ENCODE measurements around the gene CHRNA4. TPM values are rescaled to one million over a fixed set of nuclear protein-coding genes. Genes with fewer than 3 reads are reported as not detected.

CHRNA4 gene
- total RNA-seq, 1 donor from 2014 or later: 0.20 TPM

DNA sequence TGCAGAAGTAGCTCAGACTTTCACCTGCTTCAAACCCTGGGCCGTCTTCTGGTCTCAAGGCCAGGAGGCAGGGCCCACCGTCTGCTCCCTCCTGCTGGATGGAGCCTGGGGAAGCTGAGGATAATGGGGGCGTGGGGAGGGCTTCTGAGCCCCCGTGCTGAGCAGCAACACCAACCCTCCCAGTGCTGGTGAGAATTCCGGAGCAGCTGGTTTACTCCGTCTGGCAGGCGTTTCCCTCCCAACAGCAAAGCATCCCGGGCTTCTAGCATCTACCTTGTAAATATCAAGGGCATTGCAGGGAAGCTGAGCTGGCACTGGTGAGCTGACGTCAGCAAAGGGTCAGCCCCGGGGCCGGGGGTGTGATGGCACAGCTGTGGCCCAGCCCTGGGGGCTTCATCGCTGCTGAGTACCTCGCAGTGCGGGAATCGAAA lies 16.8 kb upstream of the CHRNA4 start:
- no peak for DNase-seq

DNA sequence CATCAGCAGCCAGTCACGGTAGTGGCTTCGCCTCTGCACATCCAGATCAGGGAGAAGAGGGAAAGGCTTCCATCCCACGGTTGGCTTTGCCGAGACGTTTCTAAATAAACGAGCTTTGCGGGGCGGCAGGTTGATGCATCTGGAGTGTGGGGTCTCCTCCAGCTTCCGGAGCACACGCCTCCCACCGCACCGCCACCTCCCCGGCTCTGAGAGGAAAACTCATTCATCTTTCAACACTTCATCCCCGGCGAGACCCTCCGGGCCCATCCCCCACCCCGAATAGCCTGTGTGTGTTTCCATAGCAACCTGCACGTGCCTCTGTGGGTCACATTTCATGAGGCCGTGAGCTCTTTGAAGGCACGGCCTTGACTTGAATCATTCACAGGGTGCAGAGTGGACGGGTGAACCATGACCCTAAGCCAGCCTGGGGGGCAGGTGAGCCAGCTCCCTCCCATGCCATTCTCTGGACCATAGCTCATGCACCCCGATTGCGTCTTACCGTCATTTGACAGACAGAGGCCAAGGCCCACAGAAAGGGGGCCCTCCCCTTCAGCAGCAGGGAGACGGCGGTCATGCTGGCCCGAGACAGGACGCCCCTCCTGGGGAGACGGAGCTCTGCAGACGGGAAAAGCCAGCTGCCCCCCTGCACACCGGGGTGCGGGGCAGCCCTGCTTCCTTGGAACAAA lies 16.2 kb upstream of the CHRNA4 start:
- DNase-seq: no peak

DNA sequence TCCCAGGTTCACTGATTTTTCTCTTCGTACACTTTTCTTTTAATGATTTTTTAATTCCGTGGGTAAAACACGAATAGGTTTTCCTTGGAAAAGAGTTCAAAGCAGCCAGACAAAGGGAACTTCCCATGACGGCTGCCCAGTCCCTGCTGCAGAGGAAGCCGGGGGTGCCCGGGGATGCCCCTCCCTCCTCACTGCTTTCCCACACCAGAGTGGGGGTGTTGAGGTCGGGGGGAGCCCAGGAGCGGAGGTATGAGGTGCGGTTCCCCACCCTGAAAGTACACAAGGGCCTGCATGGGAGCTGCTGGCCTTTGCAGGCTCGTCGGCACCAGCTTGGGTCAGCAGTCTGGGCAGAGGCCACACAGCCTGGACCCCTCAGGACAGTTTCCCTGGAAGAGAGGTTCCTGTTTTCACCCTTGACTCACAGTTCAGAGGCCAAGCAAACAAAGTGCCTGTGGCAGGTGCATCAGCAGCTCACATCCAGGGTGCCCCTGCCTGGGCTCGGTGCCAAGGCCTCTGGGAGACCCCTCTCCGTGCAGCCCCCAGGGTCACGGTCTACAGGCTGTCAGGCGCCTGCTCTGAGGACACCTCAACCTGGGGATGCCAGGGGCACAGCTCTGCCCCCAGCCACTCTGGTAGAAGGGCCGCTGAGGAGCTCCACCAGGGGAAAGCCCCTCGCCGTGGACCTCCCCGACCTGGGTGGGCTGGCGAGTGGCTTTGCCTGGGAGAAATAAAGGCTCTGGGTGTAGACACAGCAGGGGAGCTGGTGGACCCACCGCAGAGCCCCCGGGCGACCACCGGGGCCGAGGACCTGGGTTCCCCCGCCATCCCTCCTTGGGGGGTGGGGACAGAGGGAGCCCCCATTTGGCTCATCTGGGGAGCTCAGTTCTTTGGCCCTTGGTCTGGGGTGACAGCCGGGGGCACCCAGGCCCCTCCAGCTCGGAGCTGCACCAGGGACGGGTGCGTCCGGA lies 15.4 kb upstream of the CHRNA4 start:
- DNase-seq: no peak

DNA sequence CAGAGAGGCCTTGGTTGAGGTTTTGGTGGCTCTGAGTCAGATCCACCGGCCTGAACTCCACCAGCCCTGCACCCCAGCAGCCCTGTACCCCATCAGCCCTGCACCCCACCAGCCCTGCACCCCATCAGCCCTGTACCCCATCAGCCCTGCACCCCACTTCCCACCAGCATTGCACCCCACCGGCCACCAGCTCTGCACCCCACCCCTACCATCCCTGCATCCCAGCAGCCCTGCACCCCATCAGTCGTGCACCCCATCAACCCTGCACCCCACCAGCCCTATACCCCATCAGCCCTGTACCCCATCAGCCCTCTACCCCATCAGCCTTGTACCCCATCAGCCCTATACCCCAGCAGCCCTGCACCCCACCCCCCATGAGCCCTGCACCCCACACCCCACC lies 14.3 kb upstream of the CHRNA4 start:
- DNase-seq: no peak

DNA sequence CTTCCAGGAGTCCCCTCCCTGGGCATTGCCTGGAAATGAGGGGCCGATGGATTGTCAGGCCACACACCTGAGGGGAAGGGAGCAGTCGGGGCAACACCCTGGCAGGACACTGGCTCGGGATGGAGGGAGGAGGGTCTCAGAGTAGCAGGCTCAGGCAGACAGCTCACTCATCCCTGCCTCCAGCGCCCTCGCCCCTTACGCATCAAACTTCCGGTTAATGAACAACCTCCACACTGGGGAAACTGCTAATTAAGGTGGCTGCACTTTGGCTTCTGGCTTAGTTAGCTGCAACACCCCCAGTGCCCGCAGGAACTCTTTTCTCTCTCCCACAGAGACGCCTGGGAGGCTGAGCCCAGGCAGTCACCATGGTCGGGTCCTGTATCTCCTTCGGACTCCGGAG lies 13.4 kb upstream of the CHRNA4 start:
- DNase-seq: no peak

DNA sequence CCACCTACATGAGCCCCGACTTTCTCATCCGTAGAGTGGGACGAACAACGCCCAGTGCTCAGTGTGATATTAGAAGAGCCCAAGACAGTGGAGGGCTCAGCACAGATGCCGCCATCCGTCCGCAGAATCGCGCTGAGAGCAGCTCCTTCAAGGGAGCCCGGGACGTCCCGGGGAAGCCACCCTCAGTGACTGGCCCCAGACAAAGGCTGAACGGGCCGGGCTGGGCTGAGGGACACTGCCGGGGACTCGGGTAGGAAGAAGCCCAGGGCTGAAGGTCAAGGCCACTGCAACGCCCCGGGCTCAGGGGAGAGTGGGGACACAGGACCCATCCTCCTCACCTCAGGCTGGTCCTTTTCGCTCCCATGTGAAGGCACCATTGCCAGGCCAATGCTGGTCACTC lies 12.8 kb upstream of the CHRNA4 start:
- no peak for DNase-seq

DNA sequence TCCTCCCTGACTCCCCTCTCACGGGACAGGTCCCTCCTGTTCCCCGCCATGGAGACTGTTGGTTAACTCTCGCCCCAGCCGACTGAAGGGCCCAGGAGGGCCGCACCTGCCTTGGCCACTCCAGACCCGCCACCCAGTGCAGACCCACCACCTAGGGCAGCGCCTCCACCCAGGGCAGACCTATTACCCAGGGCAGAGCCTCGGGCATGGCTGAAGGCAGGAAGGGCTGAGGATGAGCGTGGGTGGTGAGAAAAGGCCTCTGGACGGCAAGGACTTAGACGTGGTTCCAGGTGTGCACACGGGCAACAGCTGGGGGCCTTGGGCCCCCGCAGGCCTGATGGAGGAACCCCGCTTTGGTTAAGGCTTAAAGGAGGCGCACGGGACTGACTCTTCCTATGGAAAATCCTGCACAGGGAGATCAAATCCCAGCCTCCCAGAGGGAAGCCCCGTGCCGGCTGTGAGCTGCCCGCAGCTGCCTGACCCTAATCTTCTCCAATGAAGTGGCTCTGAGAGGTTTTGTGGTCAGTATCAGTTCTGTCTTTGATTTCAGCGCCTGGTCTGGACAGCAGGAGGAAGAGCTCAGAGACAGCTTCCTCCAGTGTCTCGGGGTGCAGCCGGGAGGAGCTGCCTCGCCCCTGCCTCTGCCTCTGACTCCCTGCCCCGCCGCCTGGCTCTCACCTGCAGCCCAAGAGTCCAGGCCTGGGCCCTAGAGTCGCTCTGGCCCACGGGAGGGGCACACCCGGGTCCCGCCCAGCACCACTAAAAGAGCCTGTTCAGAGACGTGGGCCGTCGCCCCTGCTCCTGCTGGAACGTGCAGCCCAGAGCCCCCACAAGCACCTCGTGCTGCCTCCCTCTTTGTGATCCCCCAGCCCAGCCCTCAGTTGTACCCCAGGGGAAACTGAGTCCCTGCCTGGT lies 12.1 kb upstream of the CHRNA4 start:
- no peak for DNase-seq

DNA sequence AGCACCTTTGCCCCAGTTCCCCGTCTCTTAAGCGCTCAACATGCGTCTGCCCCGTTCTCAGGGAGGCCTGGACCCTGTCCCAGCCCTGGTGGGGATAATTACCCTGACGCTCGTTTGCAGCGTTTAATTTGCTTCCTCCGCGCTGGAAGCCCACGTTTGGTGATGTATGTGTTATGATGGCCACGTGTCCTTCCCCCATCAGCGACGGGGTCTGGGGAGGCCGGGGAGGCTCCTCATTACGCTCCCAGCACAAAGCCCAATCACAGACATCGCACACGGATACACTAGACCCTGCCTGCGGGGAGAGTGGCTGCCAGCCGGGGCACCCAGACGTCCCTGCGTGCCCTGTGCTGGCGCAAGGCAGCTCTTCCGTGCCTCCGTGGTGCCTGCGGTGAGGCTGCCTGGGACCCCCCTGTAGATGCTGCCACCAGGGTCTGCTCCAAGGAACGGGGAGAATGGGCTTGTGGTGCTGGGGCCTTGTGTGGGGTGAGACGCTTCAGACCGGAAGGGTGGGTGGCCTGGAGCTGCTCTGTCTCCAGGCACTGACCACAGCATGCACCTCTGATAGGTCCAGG lies 10.2 kb upstream of the CHRNA4 start:
- no peak for DNase-seq

DNA sequence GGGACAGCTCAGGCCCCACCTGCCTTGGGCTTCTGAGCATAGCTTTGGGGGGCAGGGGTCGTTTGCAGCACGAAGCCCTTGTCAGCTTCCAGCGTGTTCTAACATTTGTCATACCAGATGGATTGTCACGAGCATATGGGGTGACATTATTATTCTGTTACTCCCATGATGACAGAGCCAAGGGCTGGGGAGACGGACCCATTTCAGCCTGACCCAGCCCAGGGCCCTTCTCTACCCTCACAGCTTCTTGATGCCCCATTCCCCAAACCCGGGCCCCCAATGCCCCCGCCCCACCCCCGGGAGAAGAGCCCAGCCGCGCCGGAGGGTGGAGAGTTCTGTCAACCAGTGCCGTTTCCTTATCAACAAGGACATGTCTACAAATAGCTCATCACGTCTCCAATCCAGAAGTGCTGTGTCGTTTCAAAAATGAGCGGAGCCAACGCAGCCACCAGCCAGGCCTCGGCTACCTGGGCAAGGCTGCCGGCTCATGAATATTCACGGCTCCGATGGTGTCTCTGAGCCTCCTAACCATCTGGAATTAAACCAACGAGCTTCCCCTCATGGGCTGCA lies 9.6 kb upstream of the CHRNA4 start:
- no peak for DNase-seq

DNA sequence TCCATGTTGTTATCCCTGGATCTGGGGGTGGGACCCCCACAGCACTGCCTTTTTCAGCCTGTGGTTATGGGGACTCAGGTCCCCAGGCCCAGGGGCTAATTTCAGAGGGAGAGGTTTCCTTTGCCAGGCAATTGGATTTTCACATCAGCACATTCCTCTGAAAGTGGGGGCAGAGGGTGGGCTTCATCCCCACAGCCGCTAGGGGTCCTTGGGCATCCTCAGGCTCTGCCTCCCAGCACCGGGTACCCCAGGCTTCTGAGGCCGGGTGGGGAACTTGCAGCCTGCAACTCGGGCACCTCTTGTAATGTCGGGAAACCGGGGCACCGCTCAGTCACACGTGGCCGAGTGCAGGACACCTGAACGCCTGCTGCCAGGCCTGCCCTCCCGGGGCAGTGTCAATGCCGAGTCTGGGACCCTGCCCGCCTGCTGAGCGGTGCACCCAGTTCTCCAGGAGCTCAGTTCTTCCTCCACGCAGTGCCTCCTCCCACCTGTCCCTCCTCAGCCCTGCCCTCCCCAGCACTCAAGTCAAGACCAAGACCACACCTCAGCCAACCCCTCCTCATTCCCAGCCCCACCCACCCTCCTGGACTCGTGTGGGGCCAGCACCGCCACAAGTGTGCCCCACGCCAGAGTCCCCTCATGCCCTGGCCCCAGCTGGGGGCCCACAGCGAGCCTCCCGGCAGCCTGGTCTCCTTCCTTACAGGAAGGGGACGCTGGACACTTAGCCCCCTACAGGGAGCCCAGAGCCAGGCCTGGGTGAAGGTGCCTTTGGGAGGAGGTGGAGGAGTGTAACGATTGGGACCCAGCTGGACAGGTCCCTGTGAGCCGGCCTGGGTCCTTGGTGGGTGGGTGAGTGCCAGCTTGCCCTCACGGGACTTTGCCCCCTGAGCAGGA lies 8.8 kb upstream of the CHRNA4 start:
- no peak for DNase-seq

DNA sequence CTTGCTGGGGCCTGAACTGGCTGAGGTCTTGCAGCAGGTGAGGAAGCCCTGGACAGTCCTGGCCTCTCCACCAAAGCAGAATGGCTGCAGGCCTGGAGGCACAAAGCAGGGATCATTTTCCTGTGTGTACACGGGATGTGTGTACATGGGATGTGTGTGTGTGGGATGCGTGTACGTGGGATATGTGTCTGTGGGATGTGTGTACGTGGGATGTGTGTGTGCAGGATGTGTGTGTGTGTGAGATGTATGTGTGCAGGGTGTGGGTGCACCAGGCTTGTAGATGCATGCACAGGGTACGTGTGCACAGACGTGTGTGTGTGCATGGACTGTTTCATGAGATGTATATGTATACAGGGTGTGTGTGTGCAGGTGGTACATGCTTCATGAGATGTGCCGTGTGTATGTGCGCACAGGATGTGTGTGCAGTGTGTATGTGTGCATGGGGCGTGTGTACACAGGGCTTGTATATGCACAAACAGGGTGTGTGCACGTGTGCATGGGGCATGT lies 7.9 kb upstream of the CHRNA4 start:
- DNase-seq: no peak

DNA sequence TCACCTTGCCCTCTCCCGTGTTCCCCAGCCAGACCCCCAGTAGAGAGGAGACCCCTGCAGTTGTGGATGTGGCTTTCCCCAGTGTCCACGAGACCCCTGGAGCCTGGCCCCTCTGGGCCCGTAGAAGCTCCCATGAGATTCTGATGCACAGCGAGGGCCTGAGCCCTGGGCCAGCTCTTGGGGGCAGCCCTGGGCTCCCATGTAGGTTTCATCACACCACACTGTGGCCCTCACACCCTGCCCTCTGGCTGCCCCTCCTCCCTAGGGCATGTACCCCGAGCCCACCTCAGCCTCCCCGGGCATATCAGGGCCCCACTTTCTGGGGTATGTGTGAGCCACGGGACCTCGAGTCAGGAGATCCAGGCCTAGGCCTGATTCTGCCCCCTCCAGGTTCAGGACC lies 7.0 kb upstream of the CHRNA4 start:
- no peak for DNase-seq

DNA sequence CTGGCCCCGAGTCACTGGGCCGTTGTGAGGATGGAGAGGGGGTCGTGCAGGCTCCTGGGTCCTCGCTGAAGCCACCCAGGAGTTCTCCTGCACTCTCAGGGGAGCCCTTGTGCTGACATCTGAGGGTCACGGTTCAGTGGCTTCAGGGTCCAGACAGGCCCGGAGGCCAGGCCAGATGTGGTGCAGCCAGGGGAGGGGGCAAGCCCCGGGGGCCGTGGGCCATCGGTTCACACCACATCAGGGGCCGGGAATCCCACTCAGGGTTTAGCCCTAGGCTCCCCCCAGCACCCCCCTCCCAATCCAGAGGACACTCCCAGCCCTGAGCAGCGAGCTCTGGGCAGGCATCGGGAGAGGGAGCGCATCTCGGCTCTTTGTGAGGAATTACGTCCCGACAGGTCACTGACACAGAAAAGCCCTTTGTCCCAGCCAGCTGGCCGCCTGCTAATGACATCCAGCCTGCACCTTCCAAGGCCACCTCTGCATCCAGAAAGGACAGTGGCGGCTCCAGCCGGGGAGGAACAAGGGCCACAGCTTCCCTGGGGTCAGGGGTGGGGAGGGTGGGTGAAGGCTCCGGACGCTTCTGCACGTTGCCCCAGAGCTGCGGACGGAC lies 6.4 kb upstream of the CHRNA4 start:
- DNase-seq: no peak

DNA sequence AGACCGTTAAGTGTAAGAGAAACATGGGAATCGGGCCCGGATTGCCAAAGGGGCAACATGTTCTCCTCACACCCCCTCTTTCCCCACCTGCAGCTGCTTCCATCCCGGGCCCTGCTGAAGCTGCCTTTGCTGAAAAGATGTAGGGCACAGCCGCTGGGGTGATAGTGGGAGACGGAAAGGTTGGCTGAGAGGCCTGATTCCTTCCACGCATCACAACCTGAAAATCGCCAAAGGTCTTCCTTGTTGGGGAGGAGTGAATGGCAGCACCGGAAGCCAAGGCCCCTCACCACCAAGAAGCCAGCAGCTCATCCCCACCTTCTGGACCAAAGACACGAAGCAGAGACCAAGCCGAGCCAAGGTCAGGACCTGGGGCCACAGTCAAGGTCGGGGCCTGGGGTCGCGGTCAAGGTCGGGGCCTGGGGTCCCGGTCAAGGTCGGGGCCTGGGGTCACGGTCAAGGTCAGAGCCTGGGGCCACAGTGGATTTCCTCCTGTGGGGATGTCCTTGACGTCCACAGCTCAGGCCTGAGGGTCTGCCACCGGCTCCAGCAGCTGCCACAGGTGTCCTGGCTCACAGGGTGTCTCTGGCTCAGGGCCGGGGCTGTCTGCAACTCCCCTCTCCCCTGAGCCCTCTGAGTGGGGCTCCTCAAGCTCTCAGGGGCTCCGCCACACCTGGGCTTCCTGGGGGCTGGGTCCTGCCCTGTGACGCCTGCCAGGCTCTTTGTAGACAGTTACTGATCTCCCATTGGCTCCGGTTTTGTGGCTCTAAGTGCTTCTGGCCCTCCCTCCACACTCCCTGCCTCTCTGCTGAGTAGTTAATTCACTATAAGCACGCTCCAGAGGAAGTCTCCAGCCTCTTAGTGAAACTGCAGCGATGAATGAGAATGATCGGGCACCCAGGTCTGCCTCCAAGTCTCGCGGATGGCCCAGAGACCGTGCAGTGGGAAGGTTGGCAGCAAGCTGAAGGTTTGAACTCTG lies 5.5 kb upstream of the CHRNA4 start:
- DNase-seq: peak; percentile 4

DNA sequence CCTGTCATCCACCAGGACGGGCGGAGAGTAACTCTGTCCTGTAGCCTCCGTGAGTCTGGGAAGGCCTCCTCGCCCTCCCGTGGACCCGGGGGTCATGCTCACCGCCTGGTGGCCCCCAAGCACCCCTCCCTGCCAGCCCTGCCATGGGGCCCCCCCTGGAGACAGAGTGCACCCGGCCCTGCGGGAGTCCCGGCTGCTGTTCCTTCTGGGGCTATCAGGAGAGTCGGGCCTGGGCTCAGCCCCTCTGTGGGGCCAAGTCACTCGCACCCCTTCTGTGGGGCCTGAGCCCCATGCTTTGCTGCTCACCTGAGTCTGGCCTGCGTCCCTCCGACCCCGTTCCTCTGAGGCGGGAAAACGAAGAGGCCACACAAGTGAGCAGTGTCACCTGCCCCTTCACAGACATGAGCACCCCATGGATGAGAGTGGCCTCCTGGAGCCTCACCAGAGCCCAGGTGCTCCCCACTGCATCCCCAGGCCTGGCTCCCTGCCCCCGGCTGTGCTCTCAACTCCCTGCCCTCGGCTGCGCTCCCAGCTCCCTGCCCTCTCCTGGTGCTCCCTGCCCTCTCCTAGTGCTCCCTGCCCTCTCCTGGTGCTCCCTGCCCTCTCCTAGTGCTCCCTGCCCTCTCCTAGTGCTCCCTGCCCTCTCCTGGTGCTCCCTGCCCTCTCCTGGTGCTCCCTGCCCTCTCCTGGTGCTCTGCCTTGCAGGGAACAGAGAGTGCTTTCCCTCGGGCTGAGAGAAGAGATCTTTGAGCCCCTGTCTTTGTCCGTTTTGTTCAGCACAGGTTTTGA lies 4.6 kb upstream of the CHRNA4 start:
- DNase-seq: no peak

DNA sequence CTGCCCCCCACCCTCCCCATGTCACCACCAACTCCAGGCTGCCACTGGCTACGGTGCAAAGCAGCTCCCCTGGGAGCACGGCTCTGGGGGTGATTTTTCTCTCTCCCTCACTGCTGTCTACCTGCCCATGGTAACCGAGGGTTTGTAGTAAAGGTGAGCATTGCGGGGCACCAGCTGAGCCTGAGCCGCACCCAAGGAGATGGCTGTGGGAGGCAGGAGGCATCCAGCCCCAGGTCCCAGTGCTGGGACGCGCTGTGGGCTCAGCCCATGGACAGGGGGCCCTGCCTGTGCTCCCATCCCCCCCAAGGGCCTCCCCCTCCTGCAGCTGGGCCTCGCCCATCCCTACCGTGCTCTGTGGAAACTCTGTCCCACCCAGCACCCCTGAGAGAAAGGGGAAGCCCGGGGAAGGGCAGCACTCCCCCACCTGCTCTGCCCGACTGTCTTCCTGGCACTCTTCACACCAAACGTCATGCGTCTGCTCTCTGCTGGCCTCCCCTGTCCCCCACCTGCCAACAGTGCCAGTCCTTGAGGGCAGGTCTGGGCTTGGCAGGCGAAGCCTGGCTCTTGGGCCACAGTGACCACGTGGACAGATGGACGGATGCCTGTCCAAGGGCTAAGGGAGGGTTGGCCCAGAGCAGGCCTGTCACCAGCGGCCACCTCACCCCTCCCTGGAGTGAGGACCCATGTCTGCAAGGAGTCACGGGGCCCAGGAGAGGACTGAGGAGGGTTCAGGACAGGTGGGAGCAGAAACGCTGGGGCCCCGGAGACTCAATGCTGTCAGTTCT lies 3.8 kb upstream of the CHRNA4 start:
- DNase-seq: no peak

DNA sequence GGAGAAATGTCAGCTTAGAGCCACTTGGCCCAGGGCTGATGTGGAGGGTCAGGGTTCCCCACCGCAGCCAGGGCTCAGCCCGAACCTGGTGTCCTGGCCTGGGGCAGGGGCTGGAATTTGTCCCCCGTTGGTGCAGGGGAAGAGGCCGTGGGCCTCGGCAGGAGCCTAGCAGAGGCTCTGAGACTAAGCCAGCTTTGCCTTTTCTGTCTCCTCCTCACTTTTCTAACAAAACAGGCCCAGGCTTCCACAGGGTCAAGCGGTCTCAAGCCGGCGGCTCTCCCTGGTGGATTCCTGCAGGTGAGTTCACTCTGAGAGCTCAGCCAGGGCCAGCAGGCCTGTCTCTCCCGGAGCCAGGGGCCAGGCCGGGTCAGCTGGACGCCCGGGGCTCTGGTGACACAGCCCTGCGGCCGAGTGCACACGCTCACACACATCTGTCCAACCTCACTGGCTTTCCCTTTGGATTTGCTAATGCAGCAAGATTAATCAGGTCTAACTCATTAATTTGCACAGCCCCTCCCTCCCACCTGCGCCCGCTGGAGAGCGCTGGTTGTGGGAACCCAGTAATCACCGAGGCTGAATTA lies 2.9 kb upstream of the CHRNA4 start:
- DNase-seq: no peak
